Measurements from ENCODE around the gene ARHGEF25. TPM values are rescaled to one million over a fixed set of nuclear protein-coding genes. Genes with fewer than 3 reads are reported as not detected.

ARHGEF25 gene
- total RNA-seq, 1 experiment from 2014 or later, result 5.2 TPM

DNA sequence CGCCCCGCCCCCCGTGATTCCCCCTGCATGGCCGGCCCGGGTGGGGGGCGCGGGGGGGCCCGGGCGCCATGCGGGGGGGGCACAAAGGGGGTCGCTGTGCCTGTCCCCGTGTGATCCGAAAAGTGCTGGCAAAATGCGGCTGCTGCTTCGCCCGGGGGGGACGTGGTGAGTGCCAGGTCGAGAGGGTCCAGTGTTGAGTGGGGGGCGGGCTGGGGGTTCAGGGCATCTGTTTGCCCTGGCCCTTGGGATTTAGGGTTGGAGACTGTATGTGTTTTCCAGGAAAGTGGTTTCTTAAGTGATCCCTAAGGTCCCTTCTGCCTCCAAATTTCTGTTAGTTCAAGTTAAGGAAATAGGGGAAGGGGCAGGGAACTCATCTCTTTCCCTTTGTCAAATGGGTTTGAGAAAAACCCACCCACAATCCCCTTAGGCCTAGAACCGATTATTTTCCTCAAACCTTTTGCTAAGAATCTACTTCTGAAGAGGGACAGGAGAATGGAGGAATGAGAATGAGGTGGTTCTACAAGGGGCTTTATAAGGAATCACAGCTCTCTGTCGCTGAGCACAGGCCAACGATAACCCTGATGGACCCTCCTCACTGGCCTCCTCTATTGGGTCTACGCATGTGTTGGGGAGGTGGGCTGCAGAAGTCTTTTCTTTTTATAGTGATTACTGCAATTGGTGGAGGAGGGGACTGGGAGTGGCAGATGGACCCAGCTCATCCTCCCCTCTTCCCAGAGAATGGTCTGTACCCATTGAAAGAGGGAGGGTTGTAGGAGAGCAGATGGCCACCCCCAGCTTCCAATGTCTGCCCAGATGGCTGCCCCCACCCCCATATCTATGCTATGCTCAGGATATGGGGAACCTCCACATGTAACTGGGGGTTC is 834 bp downstream of the ARHGEF25 start:
- Histone ChIP-seq H3K9me3 (no peaks in the 10 kb centered on the region), H3K4me1 (no peaks in the 10 kb centered on the region), H3K36me3 (ENCODE audit: control insufficient read depth, insufficient read depth, low read length) (no peaks in the 10 kb centered on the region; the same call in 1 of the 2 replicates), H3K27me3 (replicated peaks; ENCODE audit: control insufficient read depth, insufficient read depth, low read length) (no peaks in the 10 kb centered on the region), H3K4me3 (ENCODE audit: low read depth, low read length) (peak overlapping the region; percentile 74)
- no peaks in the 10 kb centered on the region for H3K36me3 Mint-ChIP-seq (ENCODE audit: insufficient read depth, unreplicated experiment)
- no peak for TF ChIP-seq CTCF (IDR thresholded peaks at IDR 0.05; ENCODE audit: insufficient read depth in 1 of 2, low read depth in 1 of 2, low read length in 1 of 2, severe bottlenecking in 1 of 2, unreplicated experiment in 1 of 2)
- intact Hi-C loops (cut with micrococcal nuclease; ENCODE audit: unreplicated experiment), result no loop called here
- ChIA-PET CTCF (interaction anchor here (0.9 to 1.7 kb wide), 2 partner anchors 21 to 28 kb away, joined by 4 to 8 read pairs; partner anchors contain the start of gene B4GALNT1), POLR2A (no interaction called here)
- H3K4me3 Mint-ChIP-seq (ENCODE audit: unreplicated experiment), result peak overlapping the region; percentile 54
- H3K27ac Mint-ChIP-seq (ENCODE audit: unreplicated experiment), result no peak overlapping the region
- H3K4me1 Mint-ChIP-seq (ENCODE audit: low read depth, unreplicated experiment), result no peaks in the 10 kb centered on the region
- no peak for DNase-seq
- no peaks in the 10 kb centered on the region for H3K27me3 Mint-ChIP-seq (ENCODE audit: insufficient read depth, unreplicated experiment)
- H3K9me3 Mint-ChIP-seq (ENCODE audit: unreplicated experiment), result no peaks in the 10 kb centered on the region
- TSS peak; percentile 45 for BruUV-seq (replicated peaks)

- H3K36me3 Mint-ChIP-seq (ENCODE audit: insufficient read depth, unreplicated experiment), result no peaks in the 10 kb centered on the region
- no peaks in the 10 kb centered on the region for H3K27me3 Mint-ChIP-seq (ENCODE audit: insufficient read depth, unreplicated experiment)
- no peak for DNase-seq
- no peaks in the 10 kb centered on the region for H3K9me3 ChIP-seq
- H3K4me3 ChIP-seq (ENCODE audit: low read depth, low read length), result no peak overlapping the region
- H3K27ac Mint-ChIP-seq (ENCODE audit: unreplicated experiment), result no peak overlapping the region
- no peak for TF ChIP-seq CTCF (IDR thresholded peaks at IDR 0.05; ENCODE audit: insufficient read depth in 1 of 2, low read depth in 1 of 2, low read length in 1 of 2, severe bottlenecking in 1 of 2, unreplicated experiment in 1 of 2)
- no peaks in the 10 kb centered on the region; the same call in 1 of the 2 replicates for H3K36me3 ChIP-seq (ENCODE audit: control insufficient read depth, insufficient read depth, low read length)
- intact Hi-C loops (cut with micrococcal nuclease; ENCODE audit: unreplicated experiment), result no loop called here
- H3K27me3 ChIP-seq (replicated peaks; ENCODE audit: control insufficient read depth, insufficient read depth, low read length), result no peaks in the 10 kb centered on the region
- CTCF ChIA-PET, result interaction anchor here (1.7 kb wide), 1 partner anchor 29 kb away, joined by 8 read pairs; no protein-coding TSS in a partner anchor
- H3K4me3 Mint-ChIP-seq (ENCODE audit: unreplicated experiment), result no peak overlapping the region
- no TSS peak for BruUV-seq (replicated peaks)
- H3K9me3 Mint-ChIP-seq (ENCODE audit: unreplicated experiment), result no peaks in the 10 kb centered on the region
- H3K4me1 Mint-ChIP-seq (ENCODE audit: low read depth, unreplicated experiment), result no peaks in the 10 kb centered on the region
- POLR2A ChIA-PET, result no interaction called here
- no peaks in the 10 kb centered on the region for H3K4me1 ChIP-seq
Observed at GRCh38 chr12:57612711-57613426, 1.6 kb downstream of the ARHGEF25 start.

GRCh38 chr12:57613427-57614109 is 2.3 kb downstream of the ARHGEF25 start:
- H3K9me3 Mint-ChIP-seq (ENCODE audit: unreplicated experiment), result no peaks in the 10 kb centered on the region
- DNase-seq, result no peak
- H3K27ac Mint-ChIP-seq (ENCODE audit: unreplicated experiment), result no peak overlapping the region
- Histone ChIP-seq H3K4me1 (no peaks in the 10 kb centered on the region), H3K27me3 (replicated peaks; ENCODE audit: control insufficient read depth, insufficient read depth, low read length) (no peaks in the 10 kb centered on the region), H3K36me3 (ENCODE audit: control insufficient read depth, insufficient read depth, low read length) (no peaks in the 10 kb centered on the region), H3K9me3 (no peaks in the 10 kb centered on the region), H3K4me3 (ENCODE audit: low read depth, low read length) (no peak overlapping the region)
- H3K4me3 Mint-ChIP-seq (ENCODE audit: unreplicated experiment), result no peak overlapping the region
- CTCF ChIA-PET, result interaction anchor here (1.9 kb wide), 1 partner anchor 30 kb away, joined by 7 read pairs; no protein-coding TSS in a partner anchor
- POLR2A ChIA-PET, result no interaction called here
- intact Hi-C loops (cut with micrococcal nuclease; ENCODE audit: unreplicated experiment), result no loop called here
- H3K4me1 Mint-ChIP-seq (ENCODE audit: low read depth, unreplicated experiment), result no peaks in the 10 kb centered on the region
- BruUV-seq (replicated peaks), result no TSS peak
- no peaks in the 10 kb centered on the region for H3K36me3 Mint-ChIP-seq (ENCODE audit: insufficient read depth, unreplicated experiment)
- no peaks in the 10 kb centered on the region for H3K27me3 Mint-ChIP-seq (ENCODE audit: insufficient read depth, unreplicated experiment)
- TF ChIP-seq CTCF (IDR thresholded peaks at IDR 0.05; ENCODE audit: insufficient read depth in 1 of 2, low read depth in 1 of 2, low read length in 1 of 2, severe bottlenecking in 1 of 2, unreplicated experiment in 1 of 2), result no peak

Measured in Caco-2 (cell line).